ACC112 (cell line): ENCODE results near the gene BTD.

Experiments used
- H2AFZ ChIP-seq: fragments of 200-600 bp; sonication (generic); one replicate; pipeline ENCODE4 v1.6.0; 2017; ENCODE audit warnings: antibody characterized with exemption, low read length; ENCODE audit not compliant: unreplicated experiment
- H3K27ac ChIP-seq: fragments of 200-600 bp; sonication (generic); 2 replicates; pipeline ENCODE4 v1.5.1; 2014; ENCODE audit warnings: low read depth, mild to moderate bottlenecking, antibody characterized with exemption, low read length, moderate library complexity
- H3K27me3 ChIP-seq: fragments of 200-600 bp; sonication (generic); 2 replicates; pipeline ENCODE4 v1.6.1; 2014; ENCODE audit warnings: mild to moderate bottlenecking, antibody characterized with exemption, low read length, moderate library complexity, mixed read lengths; ENCODE audit not compliant: insufficient read depth
- H3K36me3 ChIP-seq: fragments of 200-600 bp; sonication (generic); 2 replicates; pipeline ENCODE4 v1.6.1; 2016; ENCODE audit warnings: mild to moderate bottlenecking, antibody characterized with exemption, low read length, moderate library complexity, mixed read lengths; ENCODE audit not compliant: insufficient read depth
- H3K4me1 ChIP-seq: fragments of 200-600 bp; sonication (generic); one replicate; pipeline ENCODE4 v1.6.1; 2016; ENCODE audit warnings: low read length, mixed read lengths; ENCODE audit not compliant: insufficient read depth, unreplicated experiment, control insufficient read depth
- H3K4me3 ChIP-seq: fragments of 200-600 bp; sonication (generic); 2 replicates; pipeline ENCODE4 v1.5.1; 2014; ENCODE audit warnings: mild to moderate bottlenecking, low read depth, low read length
- H3K79me2 ChIP-seq: fragments of 200-600 bp; sonication (generic); one replicate; pipeline ENCODE4 v1.6.0; 2016; ENCODE audit warnings: low read length; ENCODE audit not compliant: control insufficient read depth, unreplicated experiment, insufficient read depth

Gene BTD

GRCh38 chr3:15601399-15602145, at the start of gene BTD, which contains the start of gene HACL1:
Gene BTD, plus strand, starts transcription at chr3:15601745. Its CDS starts 33,695 bp downstream, at chr3:15635440.
Gene HACL1, minus strand, starts transcription at chr3:15601569. Its CDS starts 106 bp downstream, at chr3:15601463.
- peaks cover 17% of the 10 kb centered on the region for H3K36me3 ChIP-seq
- H3K4me3 ChIP-seq, result peak within 1 kb of the TSS; percentile 84
- no peaks in the 10 kb centered on the region for H3K27me3 ChIP-seq
- peak within 1 kb of the TSS; percentile 93 for H2AFZ ChIP-seq
- peak within 1 kb of the TSS; percentile 72 for H3K27ac ChIP-seq
- peaks cover 8% of the 10 kb centered on the region for H3K79me2 ChIP-seq
- peaks cover 13% of the 10 kb centered on the region for H3K4me1 ChIP-seq

- H3K27me3 ChIP-seq, result no peaks in the 10 kb centered on the region
- no peaks in the 10 kb centered on the region for H3K4me1 ChIP-seq
- no peak overlapping the region for H3K27ac ChIP-seq
- H3K4me3 ChIP-seq, result no peak overlapping the region
- 0 out of 2 replicates have a peak, but pooled peaks cover 2% of the 10 kb centered on the region for H3K36me3 ChIP-seq
- no peaks in the 10 kb centered on the region for H3K79me2 ChIP-seq
- H2AFZ ChIP-seq, result no peak overlapping the region
Observed at GRCh38 chr3:15551902-15552301, 49.6 kb upstream of the BTD start.

GRCh38 chr3:15553749-15554148, 47.8 kb upstream of the BTD start:
- Histone ChIP-seq H2AFZ (no peak overlapping the region), H3K36me3 (0 out of 2 replicates have a peak, but pooled peaks cover 2% of the 10 kb centered on the region), H3K4me1 (peaks cover 2% of the 10 kb centered on the region), H3K27me3 (no peaks in the 10 kb centered on the region), H3K79me2 (no peaks in the 10 kb centered on the region), H3K27ac (no peak overlapping the region), H3K4me3 (no peak overlapping the region)

GRCh38 chr3:15556512-15556911, 45.0 kb upstream of the BTD start:
- no peak overlapping the region for H3K4me3 ChIP-seq
- peaks cover 2% of the 10 kb centered on the region for H3K4me1 ChIP-seq
- no peak overlapping the region for H3K27ac ChIP-seq
- H3K79me2 ChIP-seq, result no peaks in the 10 kb centered on the region
- no peak overlapping the region for H2AFZ ChIP-seq
- no peaks in the 10 kb centered on the region for H3K27me3 ChIP-seq
- H3K36me3 ChIP-seq, result 0 out of 2 replicates have a peak, but pooled peaks cover 2% of the 10 kb centered on the region

GRCh38 chr3:15557511-15557946, 44.0 kb upstream of the BTD start:
- Histone ChIP-seq H3K36me3 (0 out of 2 replicates have a peak, but pooled peaks cover 2% of the 10 kb centered on the region), H2AFZ (no peak overlapping the region), H3K4me1 (peaks cover 2% of the 10 kb centered on the region), H3K27ac (no peak overlapping the region), H3K27me3 (no peaks in the 10 kb centered on the region), H3K4me3 (no peak overlapping the region), H3K79me2 (no peaks in the 10 kb centered on the region)

- no peak overlapping the region for H3K4me3 ChIP-seq
- no peak overlapping the region for H3K27ac ChIP-seq
- H2AFZ ChIP-seq, result no peak overlapping the region
- H3K4me1 ChIP-seq, result peaks cover 2% of the 10 kb centered on the region
- H3K79me2 ChIP-seq, result no peaks in the 10 kb centered on the region
- H3K27me3 ChIP-seq, result no peaks in the 10 kb centered on the region
- peaks cover 6% of the 10 kb centered on the region; the same call in 1 of the 2 replicates for H3K36me3 ChIP-seq
Observed at GRCh38 chr3:15558581-15558980, 43.0 kb upstream of the BTD start.

- Histone ChIP-seq H3K4me1 (peaks cover 2% of the 10 kb centered on the region), H3K36me3 (peaks cover 10% of the 10 kb centered on the region)
Observed at GRCh38 chr3:15562560-15562959, 39.0 kb upstream of the BTD start.

GRCh38 chr3:15563190-15563589, 38.4 kb upstream of the BTD start:
- no peaks in the 10 kb centered on the region for H3K27me3 ChIP-seq
- H3K27ac ChIP-seq, result no peak overlapping the region
- no peaks in the 10 kb centered on the region for H3K4me1 ChIP-seq
- no peak overlapping the region for H2AFZ ChIP-seq
- peaks cover 16% of the 10 kb centered on the region for H3K36me3 ChIP-seq
- H3K79me2 ChIP-seq, result no peaks in the 10 kb centered on the region
- H3K4me3 ChIP-seq, result no peak overlapping the region

More at GRCh38 chr3:15562560-15562959, 39.0 kb upstream of the BTD start:
- Histone ChIP-seq H3K79me2 (no peaks in the 10 kb centered on the region), H2AFZ (no peak overlapping the region), H3K27me3 (no peaks in the 10 kb centered on the region), H3K27ac (no peak overlapping the region), H3K4me3 (no peak overlapping the region)

GRCh38 chr3:15572138-15572537, 29.4 kb upstream of the BTD start:
- H3K27ac ChIP-seq, result no peak overlapping the region
- no peak overlapping the region for H2AFZ ChIP-seq
- H3K79me2 ChIP-seq, result no peaks in the 10 kb centered on the region
- H3K4me1 ChIP-seq, result no peaks in the 10 kb centered on the region
- no peak overlapping the region for H3K4me3 ChIP-seq
- peaks cover 32% of the 10 kb centered on the region for H3K36me3 ChIP-seq
- no peaks in the 10 kb centered on the region for H3K27me3 ChIP-seq

- Histone ChIP-seq H3K4me3 (no peak overlapping the region), H3K36me3 (peaks cover 19% of the 10 kb centered on the region), H3K27ac (no peak overlapping the region), H3K27me3 (no peaks in the 10 kb centered on the region), H3K79me2 (no peaks in the 10 kb centered on the region), H3K4me1 (peaks cover 10% of the 10 kb centered on the region), H2AFZ (no peak overlapping the region)
Observed at GRCh38 chr3:15575446-15575845, 26.1 kb upstream of the BTD start.

- no peaks in the 10 kb centered on the region for H3K79me2 ChIP-seq
- peaks cover 15% of the 10 kb centered on the region for H3K36me3 ChIP-seq
- H3K4me1 ChIP-seq, result peaks cover 10% of the 10 kb centered on the region
- H3K4me3 ChIP-seq, result no peak overlapping the region
- H2AFZ ChIP-seq, result no peak overlapping the region
- H3K27me3 ChIP-seq, result no peaks in the 10 kb centered on the region
- no peak overlapping the region for H3K27ac ChIP-seq
Observed at GRCh38 chr3:15576475-15576874, 25.1 kb upstream of the BTD start.
